GM23338 (cell line): Measurements from ENCODE around the gene SLFN12. TPM values are rescaled to one million over a fixed set of nuclear protein-coding genes. Genes with fewer than 3 reads are reported as not detected.
"Not testable (repeated sequence)": the region's sequence is repeated elsewhere in the genome, so short reads cannot be mapped to it uniquely, and the experiment has no call there.

Source experiments
- ATAC-seq: fragments of 200-7000 bp; cut with Tn5 transposase; 3 replicates; pipeline ENCODE4 v1.9.1; 2020
- DNase-seq: peaks from one replicate; pipeline ENCODE4 v3.0.0-alpha.2; 2015; ENCODE audit warnings: low spot score
- H2AFZ ChIP-seq: fragments of 200-600 bp; sonication (generic); 2 replicates; pipeline ENCODE4 v1.8.0; 2016; ENCODE audit warnings: antibody characterized with exemption, mild to moderate bottlenecking, moderate library complexity
- H3F3A ChIP-seq: fragments of 200-600 bp; sonication (generic); replicated peaks from 2 replicates; pipeline ENCODE4 v1.8.0; 2017; ENCODE audit warnings: antibody characterized with exemption, mixed run types, low read depth
- H3K27ac ChIP-seq: fragments of 200-600 bp; sonication (generic); 2 replicates; pipeline ENCODE4 v1.6.1; 2016; ENCODE audit warnings: low read depth
- H3K27me3 ChIP-seq: fragments of 200-600 bp; sonication (generic); 2 replicates; pipeline ENCODE4 v1.8.0; 2016; ENCODE audit warnings: mild to moderate bottlenecking, mixed run types, moderate library complexity; ENCODE audit not compliant: insufficient read depth
- H3K36me3 ChIP-seq: fragments of 200-600 bp; sonication (generic); 2 replicates; pipeline ENCODE4 v1.8.0; 2016; ENCODE audit warnings: mild to moderate bottlenecking; ENCODE audit not compliant: insufficient read depth
- H3K4me1 ChIP-seq: fragments of 200-600 bp; sonication (generic); 2 replicates; pipeline ENCODE4 v1.8.0; 2016; ENCODE audit warnings: mild to moderate bottlenecking, moderate library complexity; ENCODE audit not compliant: insufficient read depth
- H3K4me2 ChIP-seq: fragments of 200-600 bp; sonication (generic); 2 replicates; pipeline ENCODE4 v1.7.1; 2017; ENCODE audit warnings: mixed run types
- H3K4me3 ChIP-seq: fragments of 200-600 bp; sonication (generic); 2 replicates; pipeline ENCODE4 v1.6.1; 2016; ENCODE audit warnings: mixed run types
- H3K79me2 ChIP-seq: fragments of 200-600 bp; sonication (generic); replicated peaks from 2 replicates; pipeline ENCODE4 v1.8.0; 2017; ENCODE audit warnings: mild to moderate bottlenecking; ENCODE audit not compliant: insufficient read depth
- H3K9me2 ChIP-seq: fragments of 200-600 bp; sonication (generic); 2 replicates; pipeline ENCODE4 v1.8.0; 2017; ENCODE audit not compliant: insufficient read depth
- H4K20me1 ChIP-seq: fragments of 200-600 bp; sonication (generic); replicated peaks from 2 replicates; pipeline ENCODE4 v1.8.0; 2017; ENCODE audit warnings: mild to moderate bottlenecking; ENCODE audit not compliant: insufficient read depth
- H3K27ac Mint-ChIP-seq: 2 replicates; pipeline ENCODE4 v1.8.0; 2020; ENCODE audit warnings: inconsistent platforms, mild to moderate bottlenecking, moderate library complexity, mixed read lengths
- H3K27me3 Mint-ChIP-seq: 3 replicates; pipeline ENCODE4 v1.8.0; 2022; ENCODE audit warnings: low read depth, mild to moderate bottlenecking, moderate library complexity, mixed read lengths, inconsistent platforms; ENCODE audit not compliant: insufficient read depth, poor library complexity
- H3K36me3 Mint-ChIP-seq: 3 replicates; pipeline ENCODE4 v1.8.0; 2021; ENCODE audit warnings: low read depth, mild to moderate bottlenecking, inconsistent platforms, moderate library complexity, mixed read lengths
- H3K4me1 Mint-ChIP-seq: 3 replicates; pipeline ENCODE4 v1.8.0; 2020; ENCODE audit warnings: mild to moderate bottlenecking, inconsistent platforms, mixed read lengths
- H3K4me3 Mint-ChIP-seq: 3 replicates; pipeline ENCODE4 v1.8.0; 2021; ENCODE audit warnings: moderate library complexity, mild to moderate bottlenecking, inconsistent platforms, mixed read lengths
- H3K9me3 Mint-ChIP-seq: 3 replicates; pipeline ENCODE4 v1.8.0; 2020; ENCODE audit warnings: moderate library complexity, mild to moderate bottlenecking, inconsistent platforms, mixed read lengths
- CTCF ChIP-seq, 2 experiments: fragments of 200-600 bp in 1 of 2; sonication (generic) in 1 of 2; conservative IDR thresholded peaks; 2 replicates each; pipeline versions ENCODE4 v1.5.1 to v1.6.1; 2016 to 2017; ENCODE audit warnings: antibody characterized with exemption in 2 of 2, low read depth in 2 of 2, mild to moderate bottlenecking in 2 of 2, moderate library complexity in 1 of 2
- EZH2phosphoT487 ChIP-seq: fragments of 200-600 bp; sonication (generic); IDR thresholded peaks from one replicate; pipeline ENCODE4 v1.8.1; 2018; ENCODE audit warnings: antibody characterized with exemption; ENCODE audit not compliant: unreplicated experiment
- JUNB ChIP-seq: IDR thresholded peaks from one replicate; pipeline ENCODE4 v1.6.1; 2016; ENCODE audit warnings: antibody characterized with exemption; ENCODE audit not compliant: unreplicated experiment
- ZNF331 ChIP-seq: fragments of 250-450 bp; sonication (Bioruptor Pico); IDR thresholded peaks from 2 replicates; pipeline ENCODE4 v1.5.0; 2020; ENCODE audit warnings: low read depth, mild to moderate bottlenecking, moderate library complexity
- polyA plus RNA-seq: library from polyadenylated mRNA; unstranded; fragments of >200 nt; fragmentation: Nextera tagmentation; extraction: Ambion mirVana; gene quantifications from 2 replicates; pipeline ENCODE4 v1.2.1, GENCODE V29; 2016
- total RNA-seq: library from RNA; depleted of rRNA; stranded (reverse); fragments of >200 nt; shearing (Covaris generic); gene quantifications from 2 replicates; pipeline ENCODE4 v1.2.3, GENCODE V29; 2014
- TF ChIP-seq, protein P1 (sequence below): fragments of 250-450 bp; sonication (Bioruptor Pico); IDR thresholded peaks from 2 replicates; pipeline ENCODE4 v1.5.0; 2020; ENCODE audit warnings: mild to moderate bottlenecking, moderate library complexity

The SLFN12 gene
- total and polyA plus RNA-seq, 2 experiments from 2014 or later: 3.5 to 9.2 TPM

DNA sequence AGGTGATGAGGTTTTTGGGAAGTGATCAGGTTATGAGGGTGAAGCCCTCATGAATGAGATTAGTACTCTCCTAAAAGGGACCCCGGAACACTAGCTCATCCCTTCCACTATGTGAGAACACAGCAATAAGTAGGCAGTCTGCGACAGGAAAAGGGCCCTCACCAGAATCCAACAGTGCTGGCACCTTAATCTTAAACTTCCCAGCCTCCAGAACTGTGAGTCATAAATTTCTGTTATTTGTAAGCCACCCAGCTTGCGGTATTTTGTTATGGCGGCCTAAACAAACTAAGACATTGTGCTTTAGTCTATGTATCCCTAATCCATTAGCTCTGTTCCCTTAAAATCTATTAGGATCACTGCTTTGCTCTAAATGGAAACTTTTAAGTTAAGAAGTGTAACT lies 8.5 kb downstream of the SLFN12 start (continued):
- TF ChIP-seq, protein P1, sequence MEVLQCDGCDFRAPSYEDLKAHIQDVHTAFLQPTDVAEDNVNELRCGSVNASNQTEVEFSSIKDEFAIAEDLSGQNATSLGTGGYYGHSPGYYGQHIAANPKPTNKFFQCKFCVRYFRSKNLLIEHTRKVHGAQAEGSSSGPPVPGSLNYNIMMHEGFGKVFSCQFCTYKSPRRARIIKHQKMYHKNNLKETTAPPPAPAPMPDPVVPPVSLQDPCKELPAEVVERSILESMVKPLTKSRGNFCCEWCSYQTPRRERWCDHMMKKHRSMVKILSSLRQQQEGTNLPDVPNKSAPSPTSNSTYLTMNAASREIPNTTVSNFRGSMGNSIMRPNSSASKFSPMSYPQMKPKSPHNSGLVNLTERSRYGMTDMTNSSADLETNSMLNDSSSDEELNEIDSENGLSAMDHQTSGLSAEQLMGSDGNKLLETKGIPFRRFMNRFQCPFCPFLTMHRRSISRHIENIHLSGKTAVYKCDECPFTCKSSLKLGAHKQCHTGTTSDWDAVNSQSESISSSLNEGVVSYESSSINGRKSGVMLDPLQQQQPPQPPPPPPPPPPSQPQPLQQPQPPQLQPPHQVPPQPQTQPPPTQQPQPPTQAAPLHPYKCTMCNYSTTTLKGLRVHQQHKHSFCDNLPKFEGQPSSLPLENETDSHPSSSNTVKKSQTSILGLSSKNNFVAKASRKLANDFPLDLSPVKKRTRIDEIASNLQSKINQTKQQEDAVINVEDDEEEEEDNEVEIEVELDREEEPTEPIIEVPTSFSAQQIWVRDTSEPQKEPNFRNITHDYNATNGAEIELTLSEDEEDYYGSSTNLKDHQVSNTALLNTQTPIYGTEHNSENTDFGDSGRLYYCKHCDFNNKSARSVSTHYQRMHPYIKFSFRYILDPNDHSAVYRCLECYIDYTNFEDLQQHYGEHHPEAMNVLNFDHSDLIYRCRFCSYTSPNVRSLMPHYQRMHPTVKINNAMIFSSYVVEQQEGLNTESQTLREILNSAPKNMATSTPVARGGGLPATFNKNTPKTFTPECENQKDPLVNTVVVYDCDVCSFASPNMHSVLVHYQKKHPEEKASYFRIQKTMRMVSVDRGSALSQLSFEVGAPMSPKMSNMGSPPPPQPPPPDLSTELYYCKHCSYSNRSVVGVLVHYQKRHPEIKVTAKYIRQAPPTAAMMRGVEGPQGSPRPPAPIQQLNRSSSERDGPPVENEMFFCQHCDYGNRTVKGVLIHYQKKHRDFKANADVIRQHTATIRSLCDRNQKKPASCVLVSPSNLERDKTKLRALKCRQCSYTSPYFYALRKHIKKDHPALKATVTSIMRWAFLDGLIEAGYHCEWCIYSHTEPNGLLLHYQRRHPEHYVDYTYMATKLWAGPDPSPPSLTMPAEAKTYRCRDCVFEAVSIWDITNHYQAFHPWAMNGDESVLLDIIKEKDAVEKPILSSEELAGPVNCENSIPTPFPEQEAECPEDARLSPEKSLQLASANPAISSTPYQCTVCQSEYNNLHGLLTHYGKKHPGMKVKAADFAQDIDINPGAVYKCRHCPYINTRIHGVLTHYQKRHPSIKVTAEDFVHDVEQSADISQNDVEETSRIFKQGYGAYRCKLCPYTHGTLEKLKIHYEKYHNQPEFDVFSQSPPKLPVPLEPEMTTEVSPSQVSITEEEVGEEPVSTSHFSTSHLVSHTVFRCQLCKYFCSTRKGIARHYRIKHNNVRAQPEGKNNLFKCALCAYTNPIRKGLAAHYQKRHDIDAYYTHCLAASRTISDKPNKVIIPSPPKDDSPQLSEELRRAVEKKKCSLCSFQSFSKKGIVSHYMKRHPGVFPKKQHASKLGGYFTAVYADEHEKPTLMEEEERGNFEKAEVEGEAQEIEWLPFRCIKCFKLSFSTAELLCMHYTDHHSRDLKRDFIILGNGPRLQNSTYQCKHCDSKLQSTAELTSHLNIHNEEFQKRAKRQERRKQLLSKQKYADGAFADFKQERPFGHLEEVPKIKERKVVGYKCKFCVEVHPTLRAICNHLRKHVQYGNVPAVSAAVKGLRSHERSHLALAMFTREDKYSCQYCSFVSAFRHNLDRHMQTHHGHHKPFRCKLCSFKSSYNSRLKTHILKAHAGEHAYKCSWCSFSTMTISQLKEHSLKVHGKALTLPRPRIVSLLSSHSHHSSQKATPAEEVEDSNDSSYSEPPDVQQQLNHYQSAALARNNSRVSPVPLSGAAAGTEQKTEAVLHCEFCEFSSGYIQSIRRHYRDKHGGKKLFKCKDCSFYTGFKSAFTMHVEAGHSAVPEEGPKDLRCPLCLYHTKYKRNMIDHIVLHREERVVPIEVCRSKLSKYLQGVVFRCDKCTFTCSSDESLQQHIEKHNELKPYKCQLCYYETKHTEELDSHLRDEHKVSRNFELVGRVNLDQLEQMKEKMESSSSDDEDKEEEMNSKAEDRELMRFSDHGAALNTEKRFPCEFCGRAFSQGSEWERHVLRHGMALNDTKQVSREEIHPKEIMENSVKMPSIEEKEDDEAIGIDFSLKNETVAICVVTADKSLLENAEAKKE (CRISPR knock-in tag): no peak
- no peak for TF ChIP-seq CTCF (conservative IDR thresholded peaks at IDR 0.05; ENCODE audit: low read depth in 2 of 2)
- no peak for TF ChIP-seq ZNF331 (CRISPR knock-in tag)
- no peak for TF ChIP-seq JUNB
- TF ChIP-seq EZH2phosphoT487: no peak

DNA sequence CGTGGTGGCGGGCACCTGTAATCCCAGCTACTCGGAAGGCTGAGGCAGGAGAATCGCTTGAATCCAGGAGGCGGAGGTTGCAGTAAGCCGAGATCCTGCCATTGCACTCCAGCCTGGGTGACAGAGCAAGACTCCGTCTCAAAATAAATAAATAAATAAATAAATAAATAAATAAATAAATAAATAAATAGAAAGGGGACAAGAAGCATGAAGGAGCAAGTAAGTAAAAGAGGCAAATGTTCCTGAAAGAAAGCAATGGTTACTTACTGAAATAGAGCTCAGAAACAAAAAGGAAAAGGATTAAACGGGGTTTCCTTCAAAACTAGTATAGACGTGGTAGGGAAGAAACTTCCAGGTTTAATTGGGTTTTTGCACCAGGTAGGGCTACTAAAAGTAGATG lies 11.2 kb downstream of the SLFN12 start:
- not testable (repeated sequence) for H3K4me3 ChIP-seq, H4K20me1 ChIP-seq, H3K27me3 ChIP-seq, H3K36me3 Mint-ChIP-seq, H3K9me3 Mint-ChIP-seq, H2AFZ ChIP-seq, H3K4me1 ChIP-seq, H3K27ac Mint-ChIP-seq, ATAC-seq, H3K36me3 ChIP-seq, H3K79me2 ChIP-seq, H3F3A ChIP-seq, H3K9me2 ChIP-seq, H3K27me3 Mint-ChIP-seq, H3K4me3 Mint-ChIP-seq, H3K27ac ChIP-seq, DNase-seq, H3K4me1 Mint-ChIP-seq, H3K4me2 ChIP-seq
